Measurements from ENCODE around the gene MMD. TPM values are rescaled to one million over a fixed set of nuclear protein-coding genes. Genes with fewer than 3 reads are reported as not detected.

The MMD gene
- total and polyA plus RNA-seq, 2 donors (not counting 1 experiment from before 2014, with no cell fraction given), result 19.2 to 29.4 TPM

GRCh38 chr17:55391764-55392467, 29.7 kb downstream of the MMD start:
- Mint-ChIP-seq H3K27ac (no peak overlapping the region), H3K9me3 (ENCODE audit: insufficient read depth) (no peaks in the 10 kb centered on the region), H3K27me3 (no peaks in the 10 kb centered on the region), H3K4me1 (peaks cover 2% of the 10 kb centered on the region), H3K4me3 (no peak overlapping the region)
- ChIA-PET POLR2A (no interaction called here), CTCF (interaction anchor here (0.8 kb wide), 1 partner anchor 35 kb away, joined by 3 read pairs; no protein-coding TSS in a partner anchor)
- H3K27ac ChIP-seq (ENCODE audit: low read length in 2 of 2), result no peak overlapping the region
- no peak overlapping the region for H2AFZ ChIP-seq (ENCODE audit: insufficient read depth, low read depth, low read length, poor library complexity, severe bottlenecking)
- DNase-seq (no peak), ATAC-seq (ENCODE audit: low read depth) (no peak)
- H3K4me2 ChIP-seq (replicated peaks; ENCODE audit: low read depth, low read length, poor library complexity, severe bottlenecking), result no peak overlapping the region
- no peaks in the 10 kb centered on the region for H3K27me3 ChIP-seq (replicated peaks in 1 of 4; ENCODE audit: control extremely low read depth in 1 of 4, control insufficient read depth in 3 of 4, insufficient read depth in 4 of 4, low read length in 3 of 4)
- no peaks in the 10 kb centered on the region for H4K20me1 ChIP-seq (ENCODE audit: control insufficient read depth, insufficient read depth, low read length, poor library complexity, severe bottlenecking)
- no peak for TF ChIP-seq EZH2 (IDR thresholded peaks at IDR 0.05; ENCODE audit: borderline replicate concordance, insufficient read depth, low read depth, low read length, poor library complexity, severe bottlenecking)
- TF ChIP-seq CTCF (IDR thresholded peaks at IDR 0.05), result no peak
- H3K9me3 ChIP-seq (ENCODE audit: control extremely low read depth in 1 of 3, control insufficient read depth in 2 of 3, insufficient read depth in 1 of 3, low read length in 2 of 3), result no peaks in the 10 kb centered on the region
- peaks cover 0 to 23% of the 10 kb centered on the region in 2 experiments for H3K36me3 ChIP-seq (replicated peaks in 1 of 2; ENCODE audit: control extremely low read depth in 1 of 2, control insufficient read depth in 1 of 2, extremely low read depth in 1 of 2, insufficient read depth in 2 of 2, low read length in 1 of 2)
- intact Hi-C loops (cut with micrococcal nuclease), result no loop called here
- H3K79me2 ChIP-seq (ENCODE audit: control insufficient read depth, insufficient read depth, low read length), result no peaks in the 10 kb centered on the region
- H3K4me3 ChIP-seq (ENCODE audit: control extremely low read depth in 1 of 5, extremely low read depth in 1 of 5, insufficient read depth in 1 of 5, low read depth in 2 of 5, low read length in 4 of 5), result no peak overlapping the region
- H3K4me1 ChIP-seq (ENCODE audit: control insufficient read depth in 2 of 2, insufficient read depth in 2 of 2, low read length in 2 of 2), result no peaks in the 10 kb centered on the region
- WGBS (ENCODE audit: insufficient coverage), result 100% methylated on average over 2 of the region's 3 CpGs
- no peak overlapping the region for H3K9ac ChIP-seq (ENCODE audit: low read length)

- peaks cover 2% of the 10 kb centered on the region for H3K4me1 Mint-ChIP-seq
- DNase-seq, result no peak
- no peak overlapping the region for H2AFZ ChIP-seq (ENCODE audit: insufficient read depth, low read depth, low read length, poor library complexity, severe bottlenecking)
- H3K4me2 ChIP-seq (replicated peaks; ENCODE audit: low read depth, low read length, poor library complexity, severe bottlenecking), result no peak overlapping the region
- TF ChIP-seq EZH2 (IDR thresholded peaks at IDR 0.05; ENCODE audit: borderline replicate concordance, insufficient read depth, low read depth, low read length, poor library complexity, severe bottlenecking), result no peak
- TF ChIP-seq CTCF (IDR thresholded peaks at IDR 0.05), result no peak
- no peak overlapping the region for H3K4me3 ChIP-seq (ENCODE audit: control extremely low read depth in 1 of 5, extremely low read depth in 1 of 5, insufficient read depth in 1 of 5, low read depth in 2 of 5, low read length in 4 of 5)
- CTCF ChIA-PET, result no interaction called here
- no peak overlapping the region for H3K9ac ChIP-seq (ENCODE audit: low read length)
- peaks cover 0 to 23% of the 10 kb centered on the region in 2 experiments for H3K36me3 ChIP-seq (replicated peaks in 1 of 2; ENCODE audit: control extremely low read depth in 1 of 2, control insufficient read depth in 1 of 2, extremely low read depth in 1 of 2, insufficient read depth in 2 of 2, low read length in 1 of 2)
- no peaks in the 10 kb centered on the region for H3K27me3 ChIP-seq (replicated peaks in 1 of 4; ENCODE audit: control extremely low read depth in 1 of 4, control insufficient read depth in 3 of 4, insufficient read depth in 4 of 4, low read length in 3 of 4)
- no peaks in the 10 kb centered on the region for H3K27me3 Mint-ChIP-seq
- H3K4me1 ChIP-seq (ENCODE audit: control insufficient read depth in 2 of 2, insufficient read depth in 2 of 2, low read length in 2 of 2), result no peaks in the 10 kb centered on the region
- intact Hi-C loops (cut with micrococcal nuclease), result no loop called here
- H3K9me3 ChIP-seq (ENCODE audit: control extremely low read depth in 1 of 3, control insufficient read depth in 2 of 3, insufficient read depth in 1 of 3, low read length in 2 of 3), result no peaks in the 10 kb centered on the region
- ATAC-seq (ENCODE audit: low read depth), result no peak
- WGBS (ENCODE audit: insufficient coverage), result 100% methylated on average over 4 of the region's 4 CpGs
- no peaks in the 10 kb centered on the region for H3K79me2 ChIP-seq (ENCODE audit: control insufficient read depth, insufficient read depth, low read length)
- no peaks in the 10 kb centered on the region for H3K9me3 Mint-ChIP-seq (ENCODE audit: insufficient read depth)
- H3K27ac ChIP-seq (ENCODE audit: low read length in 2 of 2), result no peak overlapping the region
- no peak overlapping the region for H3K27ac Mint-ChIP-seq
- H4K20me1 ChIP-seq (ENCODE audit: control insufficient read depth, insufficient read depth, low read length, poor library complexity, severe bottlenecking), result no peaks in the 10 kb centered on the region
- no peak overlapping the region for H3K4me3 Mint-ChIP-seq
- POLR2A ChIA-PET, result no interaction called here
These were observed 30.3 kb downstream of the MMD start for GRCh38 chr17:55391244-55391757.

Measured in B cell (primary cell).